Measurements from ENCODE around the gene CMSS1. TPM values are rescaled to one million over a fixed set of nuclear protein-coding genes. Genes with fewer than 3 reads are reported as not detected.

The CMSS1 gene
- total RNA-seq, 5 donors from 2014 or later (not counting 1 experiment from before 2014, with no cell fraction given) = 16.2 to 22.0 (median 18.3) TPM

DNA sequence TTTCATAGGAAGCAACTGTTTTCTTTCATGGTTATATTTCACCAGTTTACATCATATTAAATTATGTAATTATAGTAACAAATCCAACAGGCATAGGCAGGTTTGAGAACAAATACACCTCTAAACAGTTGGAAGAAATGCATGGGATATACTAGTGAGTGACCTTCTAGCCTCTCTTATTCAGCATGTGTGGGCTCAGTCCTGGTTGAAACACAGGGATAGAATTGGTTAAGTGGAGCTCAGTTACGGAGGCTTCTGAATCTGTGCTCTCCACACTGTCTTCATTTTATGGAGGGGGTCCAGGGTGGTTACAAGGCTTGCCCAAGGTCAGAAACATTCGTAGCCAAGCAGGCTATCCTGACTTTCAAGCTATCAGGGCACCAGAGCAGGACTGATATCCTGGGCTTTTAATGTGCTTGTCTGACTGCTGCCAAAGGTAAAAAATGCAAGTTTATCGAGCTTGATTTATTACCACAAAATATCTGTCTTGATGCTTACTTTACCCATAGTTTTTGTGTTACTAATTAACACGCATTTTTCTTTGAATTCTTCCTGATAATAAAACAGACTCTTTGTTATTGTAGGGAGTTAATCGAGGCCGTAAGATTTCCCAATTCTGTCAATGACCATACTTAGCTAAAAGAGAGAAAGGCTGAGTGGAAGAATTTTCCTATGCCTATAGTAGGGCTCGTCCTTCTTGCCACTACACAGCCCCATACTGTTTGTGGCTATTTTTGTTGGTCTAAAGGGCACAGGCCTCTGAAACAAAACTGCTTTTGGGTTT, 207.1 kb downstream of the CMSS1 start:
- POLR2A ChIA-PET = no interaction called here
- H3K4me3 Mint-ChIP-seq = no peak overlapping the region
- no peaks in the 10 kb centered on the region for H3K27me3 Mint-ChIP-seq
- H3K9me3 Mint-ChIP-seq = no peaks in the 10 kb centered on the region
- Histone ChIP-seq H3K4me3 (ENCODE audit: control insufficient read depth in 1 of 2, extremely low read depth in 1 of 2, low read length in 1 of 2) (no peak overlapping the region), H3K36me3 (ENCODE audit: control insufficient read depth in 2 of 2, extremely low read depth in 1 of 2, insufficient read depth in 1 of 2, low read length in 1 of 2) (no peaks in the 10 kb centered on the region), H3K9me3 (no peaks in the 10 kb centered on the region), H3K27me3 (replicated peaks in 1 of 2; ENCODE audit: control insufficient read depth in 2 of 2, extremely low read depth in 1 of 2, insufficient read depth in 2 of 2, low read length in 1 of 2) (no peaks in the 10 kb centered on the region), H3K4me1 (ENCODE audit: control insufficient read depth in 1 of 2, extremely low read depth in 1 of 2, insufficient read depth in 2 of 2, low read length in 2 of 2) (no peaks in the 10 kb centered on the region), H3K27ac (ENCODE audit: low read length) (no peak overlapping the region)
- peaks cover 23% of the 10 kb centered on the region for H3K36me3 Mint-ChIP-seq
- H3K27ac Mint-ChIP-seq = no peak overlapping the region
- CTCF ChIA-PET = no interaction called here
- 83% methylated on average over 1 of the region's 7 CpGs for WGBS (ENCODE audit: insufficient coverage)
- DNase-seq (no peak), ATAC-seq (replicated peaks in 1 of 4) (no peak)
- no peaks in the 10 kb centered on the region for H3K4me1 Mint-ChIP-seq

DNA sequence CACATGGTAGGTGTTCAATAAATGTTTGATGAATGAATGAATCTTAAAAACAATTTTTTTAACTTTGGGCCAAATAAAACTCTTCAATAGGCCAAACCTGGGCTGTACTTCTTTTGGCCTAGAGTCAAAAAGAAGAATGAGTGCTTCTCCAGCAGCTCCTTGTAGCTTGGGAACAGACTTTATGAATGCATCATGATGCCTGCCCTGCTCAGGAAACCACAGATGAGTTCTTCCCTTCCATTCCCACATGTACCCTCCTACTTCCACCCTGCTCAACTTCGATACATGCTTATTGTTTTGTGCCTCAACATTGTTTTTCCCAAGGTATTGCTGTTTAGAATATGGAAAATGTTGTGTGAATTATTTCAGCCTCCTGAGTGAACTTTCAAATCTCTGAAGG, 209.7 kb downstream of the CMSS1 start:
- H3K4me1 Mint-ChIP-seq = no peaks in the 10 kb centered on the region
- H3K27ac Mint-ChIP-seq = no peak overlapping the region
- no CpG with 5 or more reads among the region's 1 CpG for WGBS (ENCODE audit: insufficient coverage)
- H3K36me3 Mint-ChIP-seq = peaks cover 28% of the 10 kb centered on the region
- Histone ChIP-seq H3K4me1 (ENCODE audit: control insufficient read depth in 1 of 2, extremely low read depth in 1 of 2, insufficient read depth in 2 of 2, low read length in 2 of 2) (no peaks in the 10 kb centered on the region), H3K9me3 (no peaks in the 10 kb centered on the region), H3K36me3 (ENCODE audit: control insufficient read depth in 2 of 2, extremely low read depth in 1 of 2, insufficient read depth in 1 of 2, low read length in 1 of 2) (no peaks in the 10 kb centered on the region), H3K4me3 (ENCODE audit: control insufficient read depth in 1 of 2, extremely low read depth in 1 of 2, low read length in 1 of 2) (no peak overlapping the region), H3K27ac (ENCODE audit: low read length) (no peak overlapping the region), H3K27me3 (replicated peaks in 1 of 2; ENCODE audit: control insufficient read depth in 2 of 2, extremely low read depth in 1 of 2, insufficient read depth in 2 of 2, low read length in 1 of 2) (no peaks in the 10 kb centered on the region)
- H3K4me3 Mint-ChIP-seq = no peak overlapping the region
- no peaks in the 10 kb centered on the region for H3K9me3 Mint-ChIP-seq
- no peaks in the 10 kb centered on the region for H3K27me3 Mint-ChIP-seq
- ATAC-seq (replicated peaks in 1 of 4) = no peak
- no peak for DNase-seq
- CTCF ChIA-PET = no interaction called here
- POLR2A ChIA-PET = no interaction called here

DNA sequence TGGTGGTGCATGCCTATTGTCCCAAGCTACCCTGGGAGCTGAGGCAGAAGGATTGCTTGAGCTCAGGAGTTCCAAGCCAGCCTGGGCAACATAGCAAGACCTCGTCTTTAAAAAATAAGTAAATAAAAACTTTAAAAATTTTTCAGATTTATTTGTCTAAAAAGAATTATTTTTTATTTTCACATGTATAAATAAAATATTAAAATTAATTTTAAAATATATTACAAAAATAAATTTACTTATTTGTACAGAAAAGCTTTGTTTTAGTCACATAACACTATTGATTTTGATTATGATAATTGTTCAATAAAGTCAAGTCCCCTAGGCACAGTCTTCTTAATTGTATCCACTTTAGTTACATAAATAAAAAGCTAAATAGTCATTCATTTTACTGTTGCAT, 211.4 kb downstream of the CMSS1 start:
- POLR2A ChIA-PET = no interaction called here
- H3K4me1 Mint-ChIP-seq = no peaks in the 10 kb centered on the region
- no CpG with 5 or more reads among the region's 1 CpG for WGBS (ENCODE audit: insufficient coverage)
- CTCF ChIA-PET = no interaction called here
- no peaks in the 10 kb centered on the region for H3K36me3 ChIP-seq (ENCODE audit: control insufficient read depth in 2 of 2, extremely low read depth in 1 of 2, insufficient read depth in 1 of 2, low read length in 1 of 2)
- no peaks in the 10 kb centered on the region for H3K4me1 ChIP-seq (ENCODE audit: control insufficient read depth in 1 of 2, extremely low read depth in 1 of 2, insufficient read depth in 2 of 2, low read length in 2 of 2)
- no peaks in the 10 kb centered on the region for H3K27me3 ChIP-seq (replicated peaks in 1 of 2; ENCODE audit: control insufficient read depth in 2 of 2, extremely low read depth in 1 of 2, insufficient read depth in 2 of 2, low read length in 1 of 2)
- H3K27me3 Mint-ChIP-seq = no peaks in the 10 kb centered on the region
- no peak overlapping the region for H3K27ac Mint-ChIP-seq
- H3K4me3 Mint-ChIP-seq = no peak overlapping the region
- no peak for ATAC-seq (replicated peaks in 1 of 4)
- H3K27ac ChIP-seq (ENCODE audit: low read length) = no peak overlapping the region
- H3K4me3 ChIP-seq (ENCODE audit: control insufficient read depth in 1 of 2, extremely low read depth in 1 of 2, low read length in 1 of 2) = no peak overlapping the region
- DNase-seq = no peak
- H3K9me3 Mint-ChIP-seq = no peaks in the 10 kb centered on the region
- peaks cover 17% of the 10 kb centered on the region for H3K36me3 Mint-ChIP-seq
- no peaks in the 10 kb centered on the region for H3K9me3 ChIP-seq

DNA sequence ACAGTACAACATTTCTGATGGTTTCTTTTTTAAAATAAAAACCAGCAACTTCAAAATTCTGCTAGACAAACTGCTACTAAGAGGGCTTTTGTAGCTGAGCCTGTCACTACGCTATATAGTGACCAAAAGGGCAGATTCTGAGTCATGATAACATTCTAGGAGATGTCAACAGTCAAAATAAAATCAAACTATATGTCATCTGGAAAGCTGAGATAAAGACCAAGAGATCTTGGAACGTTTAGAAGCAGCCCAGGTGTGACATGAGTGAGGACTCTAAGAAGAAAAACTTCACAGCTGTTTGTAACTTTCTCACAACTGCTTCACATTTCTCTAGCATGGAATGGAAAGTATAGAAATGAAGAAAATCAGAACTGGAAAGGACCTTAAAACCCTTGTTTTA, 212.0 kb downstream of the CMSS1 start:
- no peak overlapping the region for H3K4me3 Mint-ChIP-seq
- Histone ChIP-seq H3K4me1 (ENCODE audit: control insufficient read depth in 1 of 2, extremely low read depth in 1 of 2, insufficient read depth in 2 of 2, low read length in 2 of 2) (no peaks in the 10 kb centered on the region), H3K4me3 (ENCODE audit: control insufficient read depth in 1 of 2, extremely low read depth in 1 of 2, low read length in 1 of 2) (no peak overlapping the region), H3K36me3 (ENCODE audit: control insufficient read depth in 2 of 2, extremely low read depth in 1 of 2, insufficient read depth in 1 of 2, low read length in 1 of 2) (no peaks in the 10 kb centered on the region), H3K9me3 (no peaks in the 10 kb centered on the region), H3K27ac (ENCODE audit: low read length) (no peak overlapping the region), H3K27me3 (replicated peaks in 1 of 2; ENCODE audit: control insufficient read depth in 2 of 2, extremely low read depth in 1 of 2, insufficient read depth in 2 of 2, low read length in 1 of 2) (no peaks in the 10 kb centered on the region)
- H3K27me3 Mint-ChIP-seq = no peaks in the 10 kb centered on the region
- ATAC-seq (replicated peaks in 1 of 4) (no peak), DNase-seq (no peak)
- peaks cover 14% of the 10 kb centered on the region for H3K36me3 Mint-ChIP-seq
- no peaks in the 10 kb centered on the region for H3K9me3 Mint-ChIP-seq
- ChIA-PET CTCF (no interaction called here), POLR2A (interaction anchor here in 1 of 2 donors (0.6 kb wide), 1 partner anchor 1626 kb away, joined by 3 read pairs; no protein-coding TSS in a partner anchor)
- WGBS (ENCODE audit: insufficient coverage) = no CpG with 5 or more reads among the region's 2 CpGs
- no peaks in the 10 kb centered on the region for H3K4me1 Mint-ChIP-seq
- H3K27ac Mint-ChIP-seq = no peak overlapping the region

DNA sequence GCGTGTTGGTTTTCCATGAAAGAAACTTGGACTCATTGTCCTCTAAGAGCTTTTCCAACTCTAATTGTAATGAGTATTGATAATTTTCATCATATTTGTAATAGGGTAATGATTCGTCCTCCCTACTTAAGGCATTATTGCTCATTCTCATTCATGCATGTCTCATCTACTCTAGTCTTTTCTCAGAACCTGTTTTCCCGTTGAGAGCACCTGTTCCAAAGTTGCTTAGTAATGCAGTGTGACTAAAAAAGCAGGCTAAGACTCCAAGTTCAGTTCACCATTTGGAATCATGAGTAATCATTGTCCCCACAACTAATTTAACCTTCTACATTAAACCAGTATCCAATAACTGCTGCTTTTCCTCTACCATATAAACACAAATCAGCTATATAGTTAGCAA, 212.7 kb downstream of the CMSS1 start:
- H3K27ac ChIP-seq (ENCODE audit: low read length) = no peak overlapping the region
- ATAC-seq (replicated peaks in 1 of 4) (no peak), DNase-seq (no peak)
- WGBS (ENCODE audit: insufficient coverage) = no CpG with 5 or more reads among the region's 3 CpGs
- no peak overlapping the region for H3K4me3 ChIP-seq (ENCODE audit: control insufficient read depth in 1 of 2, extremely low read depth in 1 of 2, low read length in 1 of 2)
- no peak overlapping the region for H3K4me3 Mint-ChIP-seq
- H3K36me3 ChIP-seq (ENCODE audit: control insufficient read depth in 2 of 2, extremely low read depth in 1 of 2, insufficient read depth in 1 of 2, low read length in 1 of 2) = no peaks in the 10 kb centered on the region
- no peaks in the 10 kb centered on the region for H3K27me3 ChIP-seq (replicated peaks in 1 of 2; ENCODE audit: control insufficient read depth in 2 of 2, extremely low read depth in 1 of 2, insufficient read depth in 2 of 2, low read length in 1 of 2)
- ChIA-PET CTCF (no interaction called here), POLR2A (interaction anchor here in 1 of 2 donors (0.6 kb wide), 1 partner anchor 1625 kb away, joined by 3 read pairs; no protein-coding TSS in a partner anchor)
- no peak overlapping the region for H3K27ac Mint-ChIP-seq
- H3K36me3 Mint-ChIP-seq = peaks cover 14% of the 10 kb centered on the region
- H3K9me3 ChIP-seq = no peaks in the 10 kb centered on the region
- no peaks in the 10 kb centered on the region for H3K9me3 Mint-ChIP-seq
- no peaks in the 10 kb centered on the region for H3K4me1 Mint-ChIP-seq
- no peaks in the 10 kb centered on the region for H3K27me3 Mint-ChIP-seq
- no peaks in the 10 kb centered on the region for H3K4me1 ChIP-seq (ENCODE audit: control insufficient read depth in 1 of 2, extremely low read depth in 1 of 2, insufficient read depth in 2 of 2, low read length in 2 of 2)

DNA sequence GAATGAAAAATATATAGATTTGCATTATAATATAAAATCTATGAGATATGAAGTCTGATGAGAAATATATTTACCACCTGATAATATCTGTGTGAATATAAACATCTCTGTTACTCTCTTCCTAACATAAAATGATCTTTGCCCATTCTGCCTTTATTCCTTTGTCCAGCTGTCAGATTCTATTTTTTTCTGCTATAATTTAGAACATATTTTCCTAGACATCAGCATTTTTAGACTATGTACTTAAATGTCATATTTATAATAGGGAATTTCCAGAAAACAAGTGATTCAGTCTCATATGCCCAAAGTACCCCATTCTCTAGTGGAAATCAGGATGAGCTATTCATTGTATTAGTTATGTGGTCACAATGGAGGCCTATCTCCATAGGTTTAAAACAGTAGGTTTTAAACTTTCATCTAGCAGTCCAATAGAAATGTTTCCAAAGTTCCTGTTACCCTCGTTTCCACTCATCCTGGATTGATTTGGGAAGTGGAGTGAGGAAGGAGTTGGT, 213.3 kb downstream of the CMSS1 start:
- H3K27ac Mint-ChIP-seq = no peak overlapping the region
- no peaks in the 10 kb centered on the region for H3K9me3 ChIP-seq
- H3K4me1 ChIP-seq (ENCODE audit: control insufficient read depth in 1 of 2, extremely low read depth in 1 of 2, insufficient read depth in 2 of 2, low read length in 2 of 2) = no peaks in the 10 kb centered on the region
- no peaks in the 10 kb centered on the region for H3K4me1 Mint-ChIP-seq
- no peak overlapping the region for H3K4me3 Mint-ChIP-seq
- peaks cover 14% of the 10 kb centered on the region for H3K36me3 Mint-ChIP-seq
- no peaks in the 10 kb centered on the region for H3K27me3 Mint-ChIP-seq
- H3K36me3 ChIP-seq (ENCODE audit: control insufficient read depth in 2 of 2, extremely low read depth in 1 of 2, insufficient read depth in 1 of 2, low read length in 1 of 2) = no peaks in the 10 kb centered on the region
- H3K27me3 ChIP-seq (replicated peaks in 1 of 2; ENCODE audit: control insufficient read depth in 2 of 2, extremely low read depth in 1 of 2, insufficient read depth in 2 of 2, low read length in 1 of 2) = no peaks in the 10 kb centered on the region
- ChIA-PET CTCF (interaction anchor here in 1 of 2 donors (1.0 kb wide), 1 partner anchor 15 kb away, joined by 3 read pairs; no protein-coding TSS in a partner anchor), POLR2A (no interaction called here)
- WGBS (ENCODE audit: insufficient coverage) = no CpG with 5 or more reads among the region's 1 CpG
- ATAC-seq (replicated peaks in 1 of 4) (no peak), DNase-seq (no peak)
- no peak overlapping the region for H3K4me3 ChIP-seq (ENCODE audit: control insufficient read depth in 1 of 2, extremely low read depth in 1 of 2, low read length in 1 of 2)
- no peak overlapping the region for H3K27ac ChIP-seq (ENCODE audit: low read length)
- no peaks in the 10 kb centered on the region for H3K9me3 Mint-ChIP-seq
